Hypothalamus (tissue), 51 donors: ENCODE data around the gene NOP9.

ENCODE experiments used
- DNase-seq, 51 donors: peaks; one replicate each; lab custom pipeline; 2025; lab: John Stamatoyannopoulos, UW

NOP9 gene

DNA sequence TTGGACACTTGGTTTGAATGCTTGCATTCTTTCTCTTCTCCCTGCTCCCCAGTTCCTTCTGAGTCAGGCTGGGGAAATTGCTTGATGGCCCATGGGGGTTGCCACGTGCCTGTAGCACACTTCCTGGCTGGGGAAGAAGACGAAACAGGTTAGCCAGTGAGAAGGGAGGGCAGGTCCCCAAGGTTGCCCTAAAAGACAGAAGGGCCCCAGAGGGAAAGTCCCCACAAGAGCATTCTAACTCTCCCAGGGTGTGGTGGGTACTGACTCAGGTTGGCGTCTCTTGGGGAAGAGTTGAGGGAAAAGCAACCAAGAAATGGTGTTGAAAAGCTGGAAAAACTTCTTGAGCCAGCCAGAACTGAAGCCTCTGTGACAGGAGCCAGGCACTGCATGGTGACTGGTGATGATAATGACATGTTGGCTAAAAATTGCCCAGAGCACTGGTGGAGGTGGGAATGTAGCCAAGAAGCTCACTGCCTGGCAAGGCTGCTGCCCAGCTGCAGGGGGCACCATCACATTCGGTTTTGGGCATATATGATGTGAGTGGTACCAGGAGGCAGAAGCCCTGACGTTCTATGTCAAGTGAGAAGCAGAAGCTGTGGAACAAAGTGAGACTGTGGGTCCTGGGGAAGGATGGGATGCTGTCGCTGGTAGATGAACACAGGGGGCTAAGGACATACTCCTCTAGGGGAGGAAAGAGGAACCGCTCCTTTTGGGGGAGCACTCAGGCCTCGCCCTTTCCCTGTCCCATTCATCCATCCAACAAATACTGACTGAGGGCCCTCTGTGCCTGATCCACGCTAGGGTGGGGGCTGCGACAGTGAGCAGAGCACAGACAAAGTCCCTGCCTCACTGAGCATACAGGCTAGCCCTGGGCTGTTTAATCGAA lies 20.1 kb upstream of the NOP9 start:
- peak in 28 of 51 donors; percentile 4 to 64 (median 28) for DNase-seq

DNA sequence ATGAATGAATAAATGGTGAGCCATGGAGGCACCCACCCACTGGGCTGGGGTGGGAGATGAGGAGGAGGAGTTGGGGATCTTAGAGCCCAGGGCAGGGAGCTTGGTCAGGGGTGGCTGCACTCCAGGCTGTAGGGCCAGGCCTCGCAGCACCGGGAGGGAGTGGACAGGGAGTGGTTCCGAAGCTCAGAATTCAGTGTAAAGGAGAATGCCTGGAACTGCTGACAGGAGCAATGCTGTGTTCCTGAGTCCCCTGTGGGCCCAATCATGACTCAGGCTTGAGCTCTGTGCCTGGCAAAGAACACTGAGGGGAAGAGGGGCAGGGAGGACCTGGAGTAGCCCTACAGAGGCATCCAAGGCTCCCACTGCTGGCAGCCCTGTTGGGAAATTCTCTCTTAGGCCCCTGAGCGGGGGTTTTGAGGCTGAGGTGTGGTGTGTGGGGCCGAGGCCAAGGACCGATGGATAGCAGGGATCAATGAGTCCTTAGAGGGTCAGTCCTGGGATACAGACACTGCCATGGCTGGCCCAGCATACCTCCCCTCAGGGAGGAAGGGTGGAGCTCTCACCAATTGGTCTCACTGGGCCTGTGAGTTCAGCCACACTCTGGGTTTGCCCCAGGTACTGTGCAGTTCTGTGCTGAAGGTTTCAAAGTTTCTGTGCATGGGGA lies 18.7 kb upstream of the NOP9 start:
- no peak for DNase-seq

DNA sequence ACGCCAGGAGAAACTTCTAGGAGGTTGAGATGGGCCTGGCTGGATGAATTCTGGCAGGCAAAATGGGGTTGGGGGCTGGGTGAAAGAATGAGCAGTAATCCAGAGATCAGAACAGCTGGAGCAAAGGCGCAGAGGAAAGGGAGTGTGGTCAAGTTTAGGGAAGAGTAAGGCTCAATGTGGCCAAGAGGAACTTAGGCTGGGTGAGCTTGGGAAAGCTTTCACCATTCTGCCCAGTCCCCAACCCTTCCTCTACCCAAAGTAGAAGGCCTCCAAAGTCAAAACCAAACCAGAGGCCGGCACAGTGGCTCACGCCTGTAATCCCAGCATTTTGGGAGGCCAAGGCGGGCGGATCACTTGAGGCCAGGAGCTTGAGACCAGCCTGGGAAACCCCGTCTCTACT lies 18.0 kb upstream of the NOP9 start:
- DNase-seq = no peak

DNA sequence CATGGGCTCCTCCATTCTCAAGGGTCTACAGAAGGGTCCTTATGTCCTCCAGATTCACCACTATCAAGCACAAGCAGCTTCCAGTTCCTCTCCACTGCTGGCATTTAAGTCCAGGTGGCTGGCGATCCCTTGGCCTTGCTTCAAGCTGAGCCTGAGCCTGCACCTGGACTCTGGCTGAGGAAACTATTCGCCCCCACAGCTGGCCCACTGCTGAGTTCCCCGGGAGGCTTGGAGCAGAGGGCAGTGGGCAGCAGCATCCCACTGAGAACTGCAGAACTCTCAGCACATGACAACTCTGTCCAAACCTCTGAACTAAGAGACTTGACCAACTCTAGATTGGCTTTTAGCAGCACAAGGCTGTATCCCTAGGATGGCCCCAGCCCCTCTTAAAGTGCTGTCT lies 16.9 kb upstream of the NOP9 start:
- no peak for DNase-seq

DNA sequence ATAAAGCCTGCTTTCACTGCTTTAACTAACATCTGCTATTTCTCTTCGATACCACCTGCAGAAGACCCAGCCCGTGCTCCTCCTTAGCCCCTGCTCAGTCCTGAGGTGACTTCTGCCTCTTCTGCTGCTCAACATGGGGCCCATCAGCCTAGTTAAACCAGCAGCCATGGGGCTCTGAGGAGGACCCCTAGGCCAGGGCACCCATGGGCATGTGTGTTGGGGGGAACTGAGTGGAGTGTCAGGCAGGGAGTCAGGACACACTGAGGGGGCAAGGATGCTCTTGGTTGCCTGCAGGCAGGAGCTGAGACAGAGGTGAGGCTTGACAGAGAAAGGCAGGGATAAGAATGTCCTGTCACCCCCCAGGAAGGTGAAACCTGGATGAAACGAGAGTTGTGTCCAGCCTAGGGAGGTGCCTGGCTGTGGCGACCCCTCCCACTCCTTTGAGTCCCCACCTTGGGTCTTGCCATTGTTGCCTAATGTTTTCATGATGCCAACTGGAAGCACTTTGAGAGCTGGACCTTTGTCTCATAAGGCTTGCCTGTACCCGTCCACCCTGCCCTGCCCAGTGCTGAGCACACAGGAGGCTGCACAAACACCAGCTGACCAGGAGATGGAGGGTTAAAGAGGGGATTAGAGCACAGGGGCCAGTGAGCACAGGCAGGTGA lies 15.7 kb upstream of the NOP9 start:
- no peak for DNase-seq

DNA sequence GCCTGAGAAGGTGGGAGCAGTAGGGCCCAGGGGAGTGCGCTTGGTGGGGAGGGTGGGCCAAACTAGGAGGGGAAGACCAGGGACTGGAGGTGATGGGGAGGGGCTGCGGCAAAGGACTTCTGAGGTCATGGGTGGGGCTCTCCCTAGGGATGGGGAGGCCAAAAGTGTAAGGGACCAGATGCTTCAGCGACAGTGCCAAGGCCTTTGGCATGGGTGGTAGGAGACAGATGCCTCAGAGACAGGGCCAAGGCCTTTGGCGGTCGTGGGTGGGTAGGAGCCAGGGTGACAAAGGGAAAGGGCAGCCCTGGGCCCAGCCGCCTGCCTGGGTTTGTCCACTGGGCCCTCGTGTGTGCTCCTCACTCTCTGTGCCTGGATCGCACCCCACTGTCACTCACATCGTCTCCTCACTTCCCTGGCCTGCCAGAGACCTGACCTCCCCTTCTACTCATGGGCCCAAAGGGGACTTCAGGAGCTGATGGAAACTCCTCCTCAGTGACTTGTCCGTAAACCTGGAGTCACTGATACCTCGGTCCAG lies 15.1 kb upstream of the NOP9 start:
- DNase-seq = no peak

DNA sequence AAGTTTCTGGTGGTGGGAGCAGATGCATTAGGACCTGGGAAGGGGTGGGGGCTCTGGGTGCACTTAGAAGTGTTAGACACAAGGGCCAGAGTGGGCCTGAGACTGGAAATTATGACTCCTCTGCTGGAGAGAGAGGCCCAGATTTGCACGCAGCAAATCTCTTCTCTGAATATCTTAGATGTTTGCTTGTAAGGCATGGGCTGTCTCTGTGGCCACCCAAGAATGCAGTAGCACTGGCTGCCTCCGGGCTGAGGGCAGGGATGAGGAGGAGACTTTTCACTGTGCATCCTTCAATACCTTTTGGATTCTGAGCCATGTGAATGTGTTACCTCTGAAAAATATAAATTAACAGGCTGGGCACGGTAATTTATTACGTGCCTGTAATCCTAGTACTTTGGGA lies 14.3 kb upstream of the NOP9 start:
- no peak for DNase-seq

DNA sequence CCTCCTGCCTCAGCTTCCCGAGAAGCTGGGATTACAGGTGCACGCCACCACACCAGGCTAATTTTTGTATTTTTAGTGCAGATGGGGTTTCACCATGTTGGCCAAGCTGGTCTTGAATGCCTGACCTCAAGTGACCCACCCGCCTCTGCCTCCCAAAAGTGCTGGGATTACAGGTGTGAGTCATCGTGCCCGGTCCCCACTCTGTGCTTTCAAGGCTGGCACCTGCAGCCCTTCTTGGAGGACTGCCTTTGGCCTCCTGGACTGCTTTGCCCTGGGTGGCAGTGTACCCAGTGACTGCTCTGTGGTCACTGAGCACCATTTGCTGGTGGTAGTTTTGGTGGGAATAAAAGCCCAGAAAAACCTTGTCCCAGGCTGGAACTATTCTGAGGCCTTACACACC lies 12.7 kb upstream of the NOP9 start:
- DNase-seq = no peak

DNA sequence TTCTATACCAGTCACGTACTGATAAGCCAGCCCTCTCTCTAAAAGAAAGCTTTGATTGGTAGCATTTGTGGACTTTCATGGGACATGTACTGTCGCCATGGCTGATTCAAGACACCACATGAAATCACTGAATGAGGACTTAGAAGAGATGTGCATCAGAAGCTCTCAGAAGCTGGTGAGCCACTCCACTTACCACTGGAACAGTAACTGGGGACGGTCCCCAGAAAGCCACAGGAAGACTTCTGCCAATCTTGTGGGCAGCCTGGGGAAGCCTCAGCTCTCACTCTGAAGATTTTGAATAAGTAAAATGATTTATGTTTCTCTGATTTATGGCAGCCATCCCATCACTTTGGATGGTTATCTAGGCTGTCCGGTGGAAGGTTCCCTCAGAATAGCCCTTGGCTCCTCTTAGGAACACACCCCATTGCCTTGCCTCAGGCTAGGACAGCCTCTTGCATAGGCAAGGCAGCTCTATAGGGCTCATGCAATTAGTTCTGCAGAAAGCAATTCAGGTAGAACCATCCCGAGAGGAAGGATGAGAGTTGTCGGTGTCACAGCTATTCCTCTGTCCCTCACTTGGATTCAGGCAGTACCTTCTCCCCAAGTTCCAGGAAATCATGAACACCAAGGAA lies 9.9 kb upstream of the NOP9 start:
- no peak for DNase-seq

DNA sequence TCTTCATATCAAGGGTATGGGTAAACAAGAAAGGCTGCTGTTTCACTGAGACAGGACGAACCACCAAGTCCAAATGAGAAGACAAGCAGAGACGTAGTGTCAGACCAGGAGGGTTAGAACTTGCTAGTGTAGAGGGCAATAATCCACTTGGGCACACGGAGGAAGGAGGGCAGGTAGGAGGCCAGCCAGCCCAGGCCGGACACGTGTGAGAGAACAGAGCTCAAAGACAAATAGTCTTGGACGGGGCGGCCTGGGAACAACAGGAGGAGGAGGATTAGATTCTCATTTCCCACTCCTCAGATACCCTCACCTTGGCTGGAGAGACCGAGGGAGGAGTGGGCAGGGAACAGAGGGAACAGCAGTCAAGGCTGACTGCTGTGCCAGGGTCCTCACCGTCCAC lies 8.9 kb upstream of the NOP9 start:
- DNase-seq = no peak

DNA sequence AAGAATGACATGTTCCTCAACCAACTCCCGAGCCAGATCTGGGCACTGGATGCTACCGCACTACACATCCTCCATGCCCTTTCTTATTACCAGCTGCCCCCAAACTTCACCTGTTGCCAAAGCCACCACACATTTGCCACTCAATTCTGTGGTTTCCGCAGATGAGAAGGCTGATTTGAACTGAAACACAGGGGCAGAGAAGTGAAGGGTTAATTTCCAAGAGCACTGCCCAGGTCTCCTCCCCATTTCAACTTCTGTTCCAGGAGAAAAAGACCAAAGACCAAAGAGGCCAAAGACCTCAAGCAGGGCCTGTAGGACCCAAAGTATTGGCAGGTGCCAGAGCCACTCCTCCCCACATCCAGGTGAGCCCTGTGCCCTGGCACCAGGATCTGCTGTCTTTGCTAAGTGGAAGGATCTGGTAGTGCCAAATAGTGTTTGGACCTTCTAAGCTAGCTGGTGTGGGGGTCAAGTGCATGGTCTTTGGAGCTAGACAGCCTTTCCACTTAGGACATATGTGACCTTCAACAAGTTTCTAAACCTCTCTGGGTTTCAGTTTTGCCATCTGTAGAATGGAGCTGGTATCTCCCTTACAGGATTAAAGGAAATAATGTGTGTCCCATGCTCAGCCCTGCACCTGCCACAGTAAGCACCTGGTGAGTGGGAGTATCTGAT lies 8.1 kb upstream of the NOP9 start:
- DNase-seq = no peak

DNA sequence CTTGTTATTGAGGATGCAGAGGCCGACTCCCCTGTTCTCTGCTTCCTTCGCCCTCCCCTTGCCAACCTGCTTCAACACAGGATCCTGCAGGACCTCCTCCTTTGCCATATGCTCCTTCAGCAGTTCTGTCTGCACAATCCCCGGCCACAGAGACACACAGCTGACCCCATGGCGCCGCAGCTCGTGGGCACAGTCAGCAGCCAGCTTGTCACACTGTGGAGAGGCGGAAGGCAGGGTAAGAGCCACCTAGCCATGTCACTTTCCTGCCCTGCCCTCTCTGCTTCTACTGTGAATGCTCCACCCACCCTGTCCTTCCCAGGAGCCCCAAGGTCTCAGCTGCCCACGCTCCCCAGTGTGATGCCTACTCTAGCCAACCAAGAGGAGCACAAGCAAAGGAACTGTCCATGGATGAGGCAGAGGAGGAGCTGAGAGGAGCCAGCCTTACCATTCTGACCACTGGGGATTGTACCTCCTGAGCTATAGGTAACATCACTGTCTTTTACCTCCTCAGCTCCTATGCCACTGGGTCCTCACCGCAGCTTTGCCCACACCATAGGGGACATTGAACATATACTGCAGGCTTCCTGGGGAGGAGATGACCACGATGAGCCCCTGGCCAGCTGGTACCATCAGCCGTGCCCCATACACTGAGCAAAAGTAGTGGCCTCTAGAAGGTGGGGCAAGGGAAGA lies 7.4 kb upstream of the NOP9 start:
- no peak for DNase-seq

DNA sequence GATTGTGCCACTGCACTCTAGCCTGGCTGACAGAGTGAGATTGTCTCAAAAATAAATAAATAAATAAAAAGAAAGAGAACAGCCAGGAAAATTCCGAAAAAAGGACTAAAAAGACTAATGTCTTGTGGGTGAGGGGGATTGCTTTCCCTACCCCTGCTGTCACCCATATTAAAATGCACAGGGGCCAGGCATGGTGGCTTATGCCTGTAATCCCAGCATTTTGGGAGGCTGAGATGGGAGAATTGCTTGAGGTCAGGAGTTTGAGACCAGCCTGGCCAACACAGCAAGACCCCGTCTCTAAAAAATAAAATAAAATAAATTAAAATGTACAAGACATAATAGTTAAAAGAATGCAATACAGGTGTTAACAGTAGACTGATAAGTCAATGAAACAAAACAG lies 6.1 kb upstream of the NOP9 start:
- DNase-seq = no peak

DNA sequence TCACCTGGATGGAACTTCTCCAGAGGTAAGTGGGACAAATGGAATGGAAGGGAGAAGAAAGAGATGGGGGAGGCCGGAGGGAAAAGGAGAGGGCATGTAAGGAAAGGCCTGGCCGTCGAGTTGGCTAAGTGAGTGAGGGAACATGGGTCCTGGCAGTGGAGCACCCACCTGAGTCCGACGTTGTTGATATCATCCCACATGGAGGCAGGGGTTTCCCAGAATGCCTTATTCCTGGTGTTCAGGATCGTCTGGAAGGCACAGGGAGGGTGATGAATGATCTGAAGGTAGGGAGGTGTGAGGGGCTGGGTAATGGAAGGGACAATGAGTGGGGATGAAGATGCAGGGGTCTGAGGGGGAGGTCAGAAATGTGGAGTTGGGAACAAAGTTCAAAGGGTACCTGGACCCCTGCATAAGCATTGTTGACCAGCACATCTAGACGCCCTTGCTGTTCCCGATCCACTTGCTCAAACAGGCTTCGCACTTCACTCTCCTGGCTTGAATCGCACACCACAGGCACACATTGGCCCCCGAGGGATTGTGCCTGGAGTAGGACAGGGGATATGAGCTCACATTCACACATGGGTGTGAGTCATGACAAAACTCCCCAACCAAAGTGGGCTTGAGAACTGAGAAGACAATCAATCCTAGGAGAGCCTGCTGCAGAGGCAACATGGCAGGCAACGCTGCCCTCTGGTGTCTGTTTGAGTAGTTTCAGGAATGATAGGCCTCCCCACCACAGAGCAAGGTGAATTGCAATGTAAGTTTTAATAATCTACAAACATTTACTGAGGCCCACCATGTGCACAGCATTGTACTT lies 3.1 kb upstream of the NOP9 start:
- peak in 35 of 51 donors; percentile 10 to 80 (median 36) for DNase-seq

DNA sequence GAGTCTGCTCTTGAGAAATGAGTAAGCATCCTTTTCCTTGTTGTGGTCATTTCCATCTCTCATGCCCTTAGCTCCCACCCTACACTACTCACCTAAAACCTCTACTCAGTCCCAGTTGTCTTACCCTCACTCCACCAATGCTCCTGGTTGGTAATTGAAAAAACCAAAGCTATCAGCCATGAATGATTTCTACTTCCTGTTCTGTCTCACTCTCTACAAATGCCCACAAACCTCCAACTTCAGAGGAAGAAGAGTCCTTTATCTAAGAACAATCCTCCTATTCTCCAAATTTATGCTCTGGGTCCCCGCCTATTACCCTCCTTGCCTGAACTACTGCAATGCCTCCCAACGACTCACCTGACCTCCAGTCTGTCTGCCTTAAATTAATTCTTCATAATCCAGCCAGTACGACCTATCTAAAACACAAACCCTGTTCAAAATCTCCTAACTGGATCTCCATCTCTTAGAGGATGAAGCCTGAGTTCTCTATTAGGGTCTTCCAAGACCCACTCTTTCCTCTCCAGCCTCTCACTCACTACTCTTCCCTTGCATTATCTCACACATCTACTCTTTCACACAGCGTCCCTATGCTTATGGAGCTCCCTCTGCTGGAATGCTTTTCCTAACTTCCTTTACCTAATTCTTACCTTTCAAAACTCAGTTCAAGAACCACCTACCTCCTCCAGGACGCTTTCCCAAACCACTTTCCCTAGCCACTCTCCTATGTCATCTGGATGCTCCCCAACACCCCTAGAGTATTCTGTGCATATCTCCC lies 2.3 kb upstream of the NOP9 start:
- DNase-seq = peak in 1 of 51 donors; percentile 14

DNA sequence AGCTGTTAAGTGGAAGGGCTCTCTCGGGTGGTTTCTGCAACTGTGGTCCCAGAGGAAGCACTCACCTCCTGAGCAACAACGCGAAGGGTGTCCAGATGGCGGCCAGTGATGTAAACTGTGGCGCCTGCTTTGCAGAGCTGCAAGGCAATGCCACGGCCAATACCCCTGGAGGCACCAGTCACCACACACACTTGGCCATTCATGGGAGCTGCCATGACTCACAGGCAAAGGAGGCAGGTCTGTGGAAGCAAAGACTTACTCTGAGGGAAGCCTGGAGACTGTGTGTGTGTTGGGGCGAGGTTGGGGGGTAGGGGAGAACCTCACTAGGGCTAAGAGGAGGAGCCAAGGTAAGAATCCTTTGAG lies 777 bp upstream of the NOP9 start:
- peak in 4 of 51 donors; percentile 12 to 51 (median 28) for DNase-seq

DNA sequence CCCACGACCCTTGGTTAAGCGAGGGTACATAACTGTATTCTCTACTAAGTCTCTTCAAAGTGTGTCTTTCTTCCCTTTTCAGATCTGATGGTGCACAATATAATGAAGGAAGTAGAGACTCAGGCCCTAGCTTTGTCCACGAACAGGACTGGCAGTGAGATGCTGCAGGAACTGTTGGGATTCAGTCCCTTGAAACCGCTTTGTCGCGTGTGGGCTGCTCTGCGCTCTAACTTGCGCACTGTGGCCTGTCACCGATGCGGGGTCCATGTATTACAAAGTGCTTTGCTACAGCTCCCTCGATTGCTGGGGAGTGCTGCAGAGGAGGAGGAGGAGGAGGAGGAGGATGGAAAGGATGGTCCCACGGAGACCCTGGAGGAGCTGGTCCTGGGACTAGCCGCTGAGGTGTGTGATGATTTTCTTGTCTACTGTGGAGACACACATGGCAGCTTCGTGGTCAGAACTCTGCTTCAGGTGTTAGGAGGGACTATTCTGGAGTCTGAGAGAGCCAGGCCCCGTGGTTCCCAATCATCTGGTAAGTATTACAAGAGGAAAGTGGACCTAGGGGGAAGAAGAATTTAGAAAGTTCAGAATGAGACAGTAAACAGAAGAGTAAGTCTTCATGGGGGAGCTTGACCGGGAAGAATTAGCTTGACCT lies 803 bp downstream of the NOP9 start:
- DNase-seq = no peak

DNA sequence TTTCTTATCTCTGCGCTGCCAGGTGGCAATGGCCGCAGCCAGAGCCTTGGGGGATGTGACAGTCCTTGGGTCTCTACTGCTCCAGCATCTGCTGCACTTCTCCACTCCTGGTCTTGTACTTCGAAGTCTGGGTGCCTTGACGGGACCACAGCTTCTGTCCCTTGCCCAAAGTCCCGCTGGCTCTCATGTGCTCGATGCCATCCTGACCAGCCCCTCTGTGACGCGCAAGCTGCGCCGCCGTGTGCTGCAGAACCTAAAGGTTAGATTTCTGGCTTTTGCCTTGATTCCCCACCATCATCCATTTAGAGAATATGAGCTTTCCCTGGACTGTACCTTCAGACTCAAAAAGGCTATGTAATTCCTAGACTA lies 4.4 kb downstream of the NOP9 start:
- no peak for DNase-seq
